ENCODE data around the gene HRH3. TPM values are rescaled to one million over a fixed set of nuclear protein-coding genes. Genes with fewer than 3 reads are reported as not detected.

HRH3 gene
- total RNA-seq, 1 donor from 2014 or later, result not detected

DNA sequence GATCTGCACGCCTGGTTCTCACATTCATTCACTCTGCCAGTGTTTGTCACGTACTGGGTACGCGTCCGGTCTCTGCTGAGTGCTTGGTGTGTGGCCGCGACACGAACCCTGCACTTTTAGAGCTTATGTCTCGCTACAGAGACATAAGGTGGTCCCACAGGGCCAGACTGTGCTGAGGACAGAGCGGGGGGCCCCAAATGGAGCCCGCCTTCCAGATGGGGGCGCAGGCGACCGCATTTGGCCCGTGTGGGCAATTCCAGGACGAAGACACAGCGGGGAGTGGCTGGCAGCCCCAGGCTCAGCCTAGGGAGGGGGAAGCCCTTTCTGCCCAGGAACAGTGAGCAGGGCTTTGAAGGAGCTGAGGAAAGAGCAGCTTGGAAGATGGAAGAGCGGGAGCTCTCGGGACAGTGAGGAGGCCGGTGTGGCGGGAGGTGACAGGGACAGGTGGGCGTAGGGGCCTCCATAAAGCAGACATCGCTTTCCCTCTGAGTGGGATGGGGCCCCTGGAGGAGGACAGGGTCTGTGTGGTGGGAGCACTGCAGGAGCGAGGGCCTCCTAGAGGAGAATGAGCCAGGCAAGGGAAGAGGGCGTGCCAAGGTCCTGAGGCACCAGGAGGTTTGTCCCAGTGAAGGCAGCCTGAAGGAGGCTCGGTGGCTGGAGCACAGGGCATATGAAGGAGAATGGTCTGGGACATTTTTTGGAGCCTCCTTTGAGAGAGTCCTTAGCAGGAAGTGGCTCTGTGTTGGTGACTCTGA lies 45.0 kb downstream of the HRH3 start:
- TF ChIP-seq, protein P1, sequence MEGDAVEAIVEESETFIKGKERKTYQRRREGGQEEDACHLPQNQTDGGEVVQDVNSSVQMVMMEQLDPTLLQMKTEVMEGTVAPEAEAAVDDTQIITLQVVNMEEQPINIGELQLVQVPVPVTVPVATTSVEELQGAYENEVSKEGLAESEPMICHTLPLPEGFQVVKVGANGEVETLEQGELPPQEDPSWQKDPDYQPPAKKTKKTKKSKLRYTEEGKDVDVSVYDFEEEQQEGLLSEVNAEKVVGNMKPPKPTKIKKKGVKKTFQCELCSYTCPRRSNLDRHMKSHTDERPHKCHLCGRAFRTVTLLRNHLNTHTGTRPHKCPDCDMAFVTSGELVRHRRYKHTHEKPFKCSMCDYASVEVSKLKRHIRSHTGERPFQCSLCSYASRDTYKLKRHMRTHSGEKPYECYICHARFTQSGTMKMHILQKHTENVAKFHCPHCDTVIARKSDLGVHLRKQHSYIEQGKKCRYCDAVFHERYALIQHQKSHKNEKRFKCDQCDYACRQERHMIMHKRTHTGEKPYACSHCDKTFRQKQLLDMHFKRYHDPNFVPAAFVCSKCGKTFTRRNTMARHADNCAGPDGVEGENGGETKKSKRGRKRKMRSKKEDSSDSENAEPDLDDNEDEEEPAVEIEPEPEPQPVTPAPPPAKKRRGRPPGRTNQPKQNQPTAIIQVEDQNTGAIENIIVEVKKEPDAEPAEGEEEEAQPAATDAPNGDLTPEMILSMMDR (IDR thresholded peaks at IDR 0.05; ENCODE audit: unreplicated experiment), result no peak
- H3K4me3 Mint-ChIP-seq, result no peak overlapping the region
- no peak overlapping the region for H3K27ac Mint-ChIP-seq
- no peaks in the 10 kb centered on the region for H3K9me3 Mint-ChIP-seq
- DNase-seq (ENCODE audit: low spot score in 2 of 2, unreplicated experiment in 2 of 2), result no peak
- H3K36me3 Mint-ChIP-seq, result peaks cover 20% of the 10 kb centered on the region
- no peaks in the 10 kb centered on the region for H3K27me3 Mint-ChIP-seq (ENCODE audit: low read depth)
- H3K4me1 Mint-ChIP-seq, result no peaks in the 10 kb centered on the region

DNA sequence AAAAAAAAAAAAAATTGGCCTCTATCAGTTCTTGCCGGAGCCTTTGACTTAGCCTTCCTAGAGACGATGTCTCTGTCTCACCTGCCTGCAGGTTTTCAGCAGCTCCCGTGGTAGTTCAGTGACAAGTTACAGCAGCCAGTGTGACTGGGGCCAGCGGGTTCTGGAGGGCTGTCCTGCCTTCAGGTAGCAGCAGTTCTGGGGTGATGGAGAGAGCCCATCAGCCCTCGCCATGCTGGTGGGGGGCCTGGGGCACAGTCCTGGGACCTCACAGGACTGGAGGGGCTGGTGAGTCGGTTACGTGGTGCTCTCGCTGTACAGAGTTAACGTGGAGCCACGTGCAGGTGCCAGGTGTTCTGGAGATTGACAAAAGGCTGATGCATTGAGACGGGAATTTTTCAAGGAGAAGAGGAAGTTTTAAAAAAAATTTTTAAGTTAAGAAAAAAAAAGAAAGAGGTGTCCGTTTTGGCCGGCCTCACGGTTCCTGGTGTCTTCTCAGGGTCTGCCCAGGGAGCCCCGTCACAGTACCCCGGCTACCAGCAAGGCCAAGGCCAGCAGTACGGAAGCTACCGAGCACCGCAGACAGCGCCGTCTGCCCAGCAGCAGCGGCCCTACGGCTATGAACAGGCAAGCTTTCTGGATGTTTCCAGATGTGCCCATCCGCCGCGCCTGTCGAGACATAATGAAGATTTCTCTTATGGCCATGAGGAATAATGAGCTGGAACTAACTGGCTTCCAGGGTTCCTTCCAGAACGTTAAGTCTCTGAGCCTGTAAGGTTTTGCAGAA lies 45.9 kb downstream of the HRH3 start:
- Mint-ChIP-seq H3K36me3 (peaks cover 20% of the 10 kb centered on the region), H3K4me1 (no peaks in the 10 kb centered on the region), H3K9me3 (no peaks in the 10 kb centered on the region), H3K4me3 (no peak overlapping the region), H3K27me3 (ENCODE audit: low read depth) (no peaks in the 10 kb centered on the region), H3K27ac (no peak overlapping the region)
- TF ChIP-seq, protein P1 (IDR thresholded peaks at IDR 0.05; ENCODE audit: unreplicated experiment), result no peak
- DNase-seq (ENCODE audit: low spot score in 2 of 2, unreplicated experiment in 2 of 2), result no peak

DNA sequence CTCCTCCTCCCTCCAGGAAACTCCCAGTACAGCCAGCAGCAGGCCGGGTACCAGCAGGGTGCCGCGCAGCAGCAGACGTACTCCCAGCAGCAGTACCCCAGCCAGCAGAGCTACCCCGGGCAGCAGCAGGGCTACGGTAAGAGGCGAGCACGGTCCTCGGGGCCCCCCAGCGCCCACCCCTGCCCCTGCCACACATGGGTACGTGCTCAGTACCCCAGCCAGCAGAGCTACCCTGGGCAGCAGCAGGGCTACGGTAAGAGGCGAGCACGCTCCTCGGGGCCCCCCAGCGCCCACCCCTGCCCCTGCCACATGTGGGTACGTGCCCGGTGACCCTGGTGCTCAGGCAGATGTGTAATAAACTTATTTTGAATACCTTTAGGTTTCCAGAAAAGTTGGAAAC lies 47.4 kb downstream of the HRH3 start:
- H3K9me3 Mint-ChIP-seq, result no peaks in the 10 kb centered on the region
- H3K27me3 Mint-ChIP-seq (ENCODE audit: low read depth), result no peaks in the 10 kb centered on the region
- H3K36me3 Mint-ChIP-seq, result peaks cover 19% of the 10 kb centered on the region
- DNase-seq (ENCODE audit: low spot score in 2 of 2, unreplicated experiment in 2 of 2), result no peak
- no peak overlapping the region for H3K4me3 Mint-ChIP-seq
- H3K27ac Mint-ChIP-seq, result no peak overlapping the region
- TF ChIP-seq, protein P1 (IDR thresholded peaks at IDR 0.05; ENCODE audit: unreplicated experiment), result no peak
- no peaks in the 10 kb centered on the region for H3K4me1 Mint-ChIP-seq

DNA sequence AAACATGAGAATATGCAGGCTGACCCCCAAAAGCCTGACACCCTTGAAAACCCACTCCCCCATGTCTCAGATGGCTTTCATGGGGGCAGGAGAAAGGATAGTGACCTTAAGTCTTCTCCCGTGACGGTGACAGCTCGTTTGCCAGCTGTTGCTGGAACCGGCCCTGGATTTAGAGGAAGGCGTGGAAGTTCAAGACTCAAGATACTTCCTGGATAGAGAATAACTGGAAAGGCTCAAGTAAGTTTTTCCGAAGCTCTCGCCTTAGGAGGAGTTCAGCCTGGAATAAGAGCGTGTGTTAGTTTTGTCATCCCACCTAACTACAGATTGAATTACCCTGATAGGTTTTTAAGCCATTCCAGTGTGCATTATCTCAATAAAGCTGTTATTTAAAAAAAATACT lies 48.8 kb downstream of the HRH3 start:
- H3K4me1 Mint-ChIP-seq, result no peaks in the 10 kb centered on the region
- no peak overlapping the region for H3K4me3 Mint-ChIP-seq
- H3K36me3 Mint-ChIP-seq, result peaks cover 21% of the 10 kb centered on the region
- no peak overlapping the region for H3K27ac Mint-ChIP-seq
- no peaks in the 10 kb centered on the region for H3K27me3 Mint-ChIP-seq (ENCODE audit: low read depth)
- TF ChIP-seq, protein P1 (IDR thresholded peaks at IDR 0.05; ENCODE audit: unreplicated experiment), result no peak
- no peak for DNase-seq (ENCODE audit: low spot score in 2 of 2, unreplicated experiment in 2 of 2)
- H3K9me3 Mint-ChIP-seq, result no peaks in the 10 kb centered on the region

DNA sequence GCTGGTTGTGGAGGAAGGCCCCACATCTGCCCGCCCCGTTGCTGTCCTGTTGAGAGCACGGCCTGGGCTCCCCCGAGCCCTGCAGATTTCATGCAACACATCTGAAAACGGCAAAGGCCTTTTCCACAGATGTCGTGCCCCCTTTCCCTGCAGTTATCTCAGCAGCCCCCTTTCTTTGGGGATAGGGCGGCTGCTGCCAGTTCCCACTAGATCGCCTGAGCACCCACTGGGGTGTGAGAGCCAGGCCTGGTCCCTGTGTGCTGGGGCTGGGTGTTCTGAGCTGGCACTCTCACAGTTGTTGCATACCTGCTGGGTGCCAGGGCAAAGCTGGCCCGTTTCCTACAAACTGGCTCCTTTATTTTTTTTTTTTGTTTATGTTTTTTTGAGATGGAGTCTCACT lies 49.5 kb downstream of the HRH3 start:
- no peaks in the 10 kb centered on the region for H3K27me3 Mint-ChIP-seq (ENCODE audit: low read depth)
- H3K4me3 Mint-ChIP-seq, result no peak overlapping the region
- TF ChIP-seq, protein P1 (IDR thresholded peaks at IDR 0.05; ENCODE audit: unreplicated experiment), result no peak

More for the DNA sequence above, 49.5 kb downstream of the HRH3 start:
- peaks cover 21% of the 10 kb centered on the region for H3K36me3 Mint-ChIP-seq
- no peak for DNase-seq (ENCODE audit: low spot score in 2 of 2, unreplicated experiment in 2 of 2)
- H3K4me1 Mint-ChIP-seq, result no peaks in the 10 kb centered on the region
- no peaks in the 10 kb centered on the region for H3K9me3 Mint-ChIP-seq
- H3K27ac Mint-ChIP-seq, result no peak overlapping the region
